ENCODE measurements around the gene YOD1.

GRCh38 chr1:207031632-207032264, 19.3 kb downstream of the YOD1 start:
- TF ChIP-seq CTCF (IDR thresholded peaks at IDR 0.05; ENCODE audit: low read depth, low read length) (no peak), EZH2phosphoT487 (IDR thresholded peaks at IDR 0.05; ENCODE audit: low read depth) (no peak)

Measured in OCI-LY3 (cell line).